NCI-H1436 treated with DMSO at 0.1 percent for 48 hours (cell line): ENCODE measurements around the gene CUEDC2.

Experiments
- DNase-seq: peaks from one replicate; lab custom pipeline; 2025; lab: John Stamatoyannopoulos, UW

Gene CUEDC2, protein sequence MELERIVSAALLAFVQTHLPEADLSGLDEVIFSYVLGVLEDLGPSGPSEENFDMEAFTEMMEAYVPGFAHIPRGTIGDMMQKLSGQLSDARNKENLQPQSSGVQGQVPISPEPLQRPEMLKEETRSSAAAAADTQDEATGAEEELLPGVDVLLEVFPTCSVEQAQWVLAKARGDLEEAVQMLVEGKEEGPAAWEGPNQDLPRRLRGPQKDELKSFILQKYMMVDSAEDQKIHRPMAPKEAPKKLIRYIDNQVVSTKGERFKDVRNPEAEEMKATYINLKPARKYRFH

GRCh38 chr10:102432162-102432950 lies at the start of gene CUEDC2:
TSS of gene CUEDC2 (minus strand) at chr10:102432574. CDS start at chr10:102425188, 7,386 bp downstream.
- peak; percentile 95 for DNase-seq

DNA sequence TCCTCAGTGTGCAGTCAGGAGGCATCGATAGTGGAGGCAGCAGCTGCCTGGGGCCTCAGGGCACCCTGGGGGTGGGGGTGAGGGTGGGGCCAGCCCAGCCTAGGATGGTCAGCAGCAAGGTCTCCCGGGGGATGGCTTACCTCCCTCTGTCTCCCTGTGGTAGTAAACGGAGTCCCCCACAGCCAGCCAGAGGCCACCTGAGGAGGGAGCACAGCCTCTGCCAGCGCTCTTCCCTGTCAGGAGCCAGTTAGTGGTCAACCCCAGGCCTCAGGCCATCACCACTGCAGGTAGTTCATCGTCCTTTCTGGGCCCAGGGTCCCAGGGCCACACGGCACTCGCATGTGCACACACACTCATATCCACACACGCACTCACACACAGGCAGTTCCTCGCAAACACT lies 48.0 kb upstream of the CUEDC2 start:
- DNase-seq: no peak

GRCh38 chr10:102479651-102480050 lies 47.3 kb upstream of the CUEDC2 start:
- no peak for DNase-seq

DNA sequence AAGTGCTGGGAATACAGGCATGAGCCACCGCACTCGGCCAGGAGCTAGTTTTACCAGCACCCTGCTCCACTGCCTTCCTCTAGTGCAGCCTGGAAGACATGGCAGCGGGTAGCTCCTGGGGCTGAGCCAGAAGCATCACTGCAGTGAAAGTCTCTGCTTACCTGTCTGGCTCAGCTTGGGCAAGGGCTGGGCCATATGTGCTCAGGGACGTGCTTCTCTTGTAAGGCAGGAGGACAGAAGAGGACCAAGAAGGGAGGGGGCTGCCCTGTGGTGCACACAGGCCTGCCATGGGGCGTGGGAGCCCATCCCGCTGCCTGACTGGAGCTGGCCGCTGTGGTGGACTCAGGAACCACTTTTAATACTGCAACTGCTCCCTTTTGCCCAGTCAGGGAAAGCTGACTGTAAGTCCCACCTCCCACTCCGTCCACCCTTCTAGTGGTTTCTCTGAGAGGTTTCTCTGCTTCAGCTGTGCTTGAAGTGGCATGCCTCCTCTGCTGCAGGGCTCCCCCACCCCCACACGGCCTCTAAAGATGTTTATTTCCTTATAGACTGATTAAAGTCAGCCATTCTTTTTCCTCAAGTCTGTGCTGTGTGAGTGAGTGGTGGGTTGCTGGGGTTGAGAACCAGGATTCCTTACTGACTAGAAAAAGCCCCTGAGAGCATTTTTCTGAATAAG lies 44.2 kb upstream of the CUEDC2 start:
- DNase-seq: no peak

- DNase-seq: no peak
These were observed 43.2 kb upstream of the CUEDC2 start for GRCh38 chr10:102475451-102476040.

GRCh38 chr10:102473445-102474331 lies 41.3 kb upstream of the CUEDC2 start:
- DNase-seq: no peak

GRCh38 chr10:102470579-102471546 lies 38.5 kb upstream of the CUEDC2 start:
- no peak for DNase-seq

DNA sequence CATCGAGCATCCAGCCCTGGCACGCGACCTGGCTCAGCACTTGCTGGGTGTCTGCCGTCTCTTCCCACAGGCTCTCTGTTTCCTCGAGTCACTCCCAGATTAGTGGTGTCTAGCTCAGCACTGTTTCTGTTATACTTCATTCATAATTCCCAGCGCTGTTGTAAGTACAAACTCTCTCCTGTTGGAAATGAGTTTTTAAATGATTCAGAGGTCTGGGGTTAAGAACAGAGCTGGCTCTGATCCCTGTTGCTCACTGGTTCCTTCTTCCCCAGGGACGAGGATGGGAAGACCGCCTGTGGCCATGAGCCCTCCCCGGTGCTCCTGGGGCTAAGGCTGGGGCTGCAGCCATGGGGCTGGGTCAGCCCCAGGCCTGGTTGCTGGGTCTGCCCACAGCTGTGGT lies 36.3 kb upstream of the CUEDC2 start:
- no peak for DNase-seq

- no peak for DNase-seq
These were observed 35.6 kb upstream of the CUEDC2 start for GRCh38 chr10:102467971-102468438.

GRCh38 chr10:102467318-102467717 lies 34.9 kb upstream of the CUEDC2 start:
- no peak for DNase-seq

- no peak for DNase-seq
These were observed 33.1 kb upstream of the CUEDC2 start for GRCh38 chr10:102465466-102465865.

DNA sequence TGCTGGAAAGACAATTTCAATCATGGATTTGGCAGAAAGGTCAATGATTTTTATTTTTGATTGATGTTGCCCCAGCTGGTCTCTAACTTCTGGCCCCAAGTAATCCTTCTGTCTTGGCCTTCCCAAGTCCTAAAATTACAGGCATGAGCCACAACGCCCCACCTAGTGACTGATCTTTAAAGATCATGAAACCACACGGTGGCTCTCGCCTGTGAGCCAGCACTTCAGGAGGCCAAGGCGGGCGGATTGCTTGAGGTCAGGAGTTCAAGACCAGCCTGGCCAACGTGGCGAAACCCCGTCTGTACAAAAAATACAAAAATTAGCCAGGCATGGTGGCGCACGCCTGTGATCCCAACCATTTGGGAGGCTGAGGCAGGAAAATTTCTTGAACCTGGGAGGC lies 31.6 kb upstream of the CUEDC2 start:
- no peak for DNase-seq

GRCh38 chr10:102462512-102463054 lies 30.2 kb upstream of the CUEDC2 start:
- no peak for DNase-seq

DNA sequence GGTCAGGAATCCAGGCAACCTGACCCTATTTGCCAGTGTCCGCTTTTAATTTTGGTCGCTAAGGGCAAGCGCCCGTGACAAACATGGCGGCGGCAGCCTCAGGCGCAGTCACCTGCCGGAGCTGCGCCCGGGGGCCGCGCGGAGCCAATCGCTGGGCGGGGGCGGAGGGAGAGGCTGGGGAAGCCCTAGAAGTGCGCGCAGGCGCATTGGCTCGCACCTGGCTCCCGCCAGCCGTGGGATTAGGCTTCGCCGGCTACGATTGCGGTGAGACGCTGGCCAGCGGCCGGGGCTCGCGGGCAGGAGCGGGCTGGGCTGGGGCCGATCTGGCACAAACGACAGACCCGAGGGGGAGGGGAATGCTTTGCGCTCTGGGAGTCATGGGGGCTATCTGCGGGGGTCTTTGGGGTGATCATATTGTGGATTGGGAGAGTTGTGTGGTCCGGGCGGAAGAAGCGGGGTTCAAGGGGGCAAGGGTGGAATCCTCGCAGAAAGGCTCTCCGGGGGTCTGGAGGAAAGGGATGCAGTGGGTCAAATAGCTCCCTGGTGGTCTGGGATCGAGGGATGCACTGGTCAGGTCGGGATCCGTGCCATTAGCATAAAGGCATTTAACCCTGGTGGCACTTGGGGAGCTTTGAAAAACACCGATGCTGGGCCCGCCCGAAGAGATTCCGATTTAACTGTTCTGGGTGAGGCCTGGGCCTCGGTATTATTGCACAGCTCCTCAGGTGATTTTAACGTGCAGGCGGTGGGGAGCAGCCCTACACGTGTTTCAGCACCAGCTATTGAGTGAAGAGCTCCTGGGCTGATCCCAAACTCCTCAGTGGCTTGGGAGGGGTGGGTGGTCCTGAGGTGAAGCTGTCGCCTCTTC lies 29.0 kb upstream of the CUEDC2 start:
- DNase-seq: peak; percentile 65

GRCh38 chr10:102460836-102461186 lies 28.4 kb upstream of the CUEDC2 start:
- no peak for DNase-seq

DNA sequence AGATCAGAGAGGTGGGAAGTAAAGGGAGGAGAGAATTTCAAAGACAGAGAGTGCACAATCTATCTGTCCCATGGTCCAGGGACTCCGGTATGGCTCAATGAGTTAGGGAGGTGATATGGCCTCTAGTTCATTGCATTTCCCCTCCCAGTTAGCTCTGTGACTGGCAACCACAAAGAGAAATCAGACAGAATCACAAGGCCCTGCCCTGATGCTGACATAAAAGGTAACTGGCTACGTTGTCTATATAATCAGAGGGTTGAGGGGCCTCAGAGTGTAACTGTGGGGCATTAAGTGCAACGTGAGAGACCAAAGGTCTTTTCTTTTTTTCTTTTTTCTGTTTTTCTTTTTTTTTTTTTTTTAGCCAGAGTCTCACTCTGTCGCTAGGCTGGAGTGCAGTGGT lies 26.3 kb upstream of the CUEDC2 start:
- DNase-seq: no peak

DNA sequence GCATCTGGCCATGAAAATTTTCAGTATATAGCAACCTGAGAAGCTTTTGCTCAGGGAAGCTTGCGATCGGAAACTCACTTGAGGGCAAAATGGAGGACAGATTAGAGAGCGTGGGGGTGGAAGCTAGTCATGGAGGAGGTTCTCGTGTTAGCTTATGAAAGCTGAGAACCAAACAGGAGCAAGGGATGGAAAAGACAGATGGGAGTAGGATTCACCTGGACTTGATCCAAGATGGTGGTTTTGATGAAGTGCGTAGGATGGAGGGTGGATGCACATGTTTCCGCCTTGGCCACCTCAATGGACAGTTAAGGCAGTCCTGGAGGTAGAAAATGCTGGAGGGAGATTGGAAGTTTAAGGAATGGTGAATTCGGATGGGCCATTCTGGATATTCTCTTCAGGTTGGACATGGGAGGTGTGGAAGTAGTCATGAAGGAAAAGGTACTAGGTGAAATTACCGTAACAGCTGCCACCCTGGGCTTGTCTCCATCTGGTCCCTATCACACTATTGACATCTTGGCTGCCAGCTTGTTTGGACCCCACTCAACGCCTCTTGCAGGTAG lies 25.3 kb upstream of the CUEDC2 start:
- DNase-seq: no peak

DNA sequence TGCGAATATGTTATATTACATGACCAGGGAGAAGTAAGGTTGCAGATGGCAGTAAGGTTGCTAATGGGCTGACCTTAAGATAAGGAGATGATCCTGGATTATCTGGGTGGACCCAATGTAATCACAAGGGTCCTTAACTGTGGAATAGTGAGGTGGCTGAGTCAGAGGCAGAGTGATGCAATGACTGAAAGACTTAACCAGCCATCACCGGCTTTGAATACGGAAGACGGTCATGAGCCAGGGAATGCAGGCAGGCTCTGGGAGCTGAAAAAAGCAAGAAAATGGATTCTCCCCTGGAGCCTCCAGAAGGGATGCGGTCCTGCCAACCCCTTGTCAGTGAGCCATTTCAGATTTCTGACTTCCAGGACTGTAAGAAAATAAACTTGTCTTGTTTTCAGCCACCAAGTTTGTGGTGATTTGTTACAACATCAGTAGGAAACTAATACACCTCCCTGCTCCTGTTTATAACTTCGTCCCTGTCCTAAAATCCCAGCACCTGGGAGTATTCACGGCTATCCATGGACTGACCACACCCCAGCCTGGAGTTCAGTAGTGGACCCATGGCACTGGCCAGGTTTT lies 23.6 kb upstream of the CUEDC2 start:
- no peak for DNase-seq
